ENCODE measurements around the gene TFR2.

TFR2 gene

GRCh38 chr7:100649826-100650565 lies 8.6 kb upstream of the TFR2 start:
- DNase-seq, result no peak

- no peak for DNase-seq
Measured at GRCh38 chr7:100642534-100642907, 1.2 kb upstream of the TFR2 start.

GRCh38 chr7:100641860-100642533 lies 645 bp upstream of the TFR2 start:
- DNase-seq, result no peak

GRCh38 chr7:100640517-100641440 lies 573 bp downstream of the TFR2 start:
- DNase-seq, result no peak

- no peak for DNase-seq
Measured at GRCh38 chr7:100639995-100640516, 1.3 kb downstream of the TFR2 start.

- peak; percentile 71 for DNase-seq
Measured at GRCh38 chr7:100632951-100633717, 8.2 kb downstream of the TFR2 start.

GRCh38 chr7:100630066-100630465 lies 11.3 kb downstream of the TFR2 start:
- DNase-seq, result no peak

- DNase-seq, result peak; percentile 93
Measured at GRCh38 chr7:100629117-100629716, 12.1 kb downstream of the TFR2 start.

GRCh38 chr7:100627238-100627549 lies 14.2 kb downstream of the TFR2 start:
- no peak for DNase-seq

- peak; percentile 51 for DNase-seq
Measured at GRCh38 chr7:100626530-100627237, 14.7 kb downstream of the TFR2 start.

- DNase-seq, result no peak
Measured at GRCh38 chr7:100626055-100626454, 15.3 kb downstream of the TFR2 start.

GRCh38 chr7:100623951-100624824 lies 17.2 kb downstream of the TFR2 start:
- DNase-seq, result no peak

GRCh38 chr7:100621554-100621953 lies 19.8 kb downstream of the TFR2 start:
- DNase-seq, result no peak

- DNase-seq, result no peak
Measured at GRCh38 chr7:100620804-100621203, 20.5 kb downstream of the TFR2 start.

GRCh38 chr7:100620239-100620638 lies 21.1 kb downstream of the TFR2 start:
- no peak for DNase-seq

GRCh38 chr7:100614308-100614861 lies 27.0 kb downstream of the TFR2 start:
- DNase-seq, result no peak

- no peak for DNase-seq
Measured at GRCh38 chr7:100613412-100614175, 27.8 kb downstream of the TFR2 start.

- no peak for DNase-seq
Measured at GRCh38 chr7:100612730-100613390, 28.5 kb downstream of the TFR2 start.

All from 8988T (cell line).